SK-N-SH (cell line): ENCODE data around the gene PPP1R3F. TPM values are rescaled to one million over a fixed set of nuclear protein-coding genes. Genes with fewer than 3 reads are reported as not detected.

Source experiments
- CTCF ChIA-PET: fragments of 300-600, 350-600 bp; formaldehyde crosslinking; extraction: SDS; loops from one replicate; lab custom pipeline; 2021; lab: Yijun Ruan, JAX
- POLR2A ChIA-PET: fragments of 350-600 bp; sonication (Branson Sonifier 250); formaldehyde crosslinking; extraction: SDS; loops from one replicate; lab custom pipeline; 2020; ENCODE audit warnings: antibody characterized with exemption, inconsistent platforms; lab: Yijun Ruan, JAX
- DNase-seq: peaks from one replicate; pipeline ENCODE4 v3.0.0; 2012
- H2AFZ ChIP-seq: fragments of 200-600 bp; sonication (generic); 2 replicates; pipeline ENCODE4 v1.8.1; 2016; ENCODE audit warnings: antibody characterized with exemption, mild to moderate bottlenecking, low read depth
- H3F3A ChIP-seq: fragments of 200-600 bp; sonication (generic); replicated peaks from 2 replicates; pipeline ENCODE3; 2016; ENCODE audit warnings: antibody characterized with exemption, mild to moderate bottlenecking; ENCODE audit not compliant: insufficient read depth
- H3K27ac ChIP-seq, 2 experiments: fragments of 200-500 bp in 1 of 2; fragments of 200-600 bp in 1 of 2; sonication (Bioruptor generic) in 1 of 2; sonication (generic), shearing (Covaris generic) in 1 of 2; 2 replicates each; pipeline versions ENCODE4 v1.5.1 to v1.6.1; 2014 to 2016; ENCODE audit warnings: low read depth in 2 of 2, inconsistent platforms in 1 of 2, low read length in 1 of 2, mild to moderate bottlenecking in 1 of 2, mixed read lengths in 1 of 2
- H3K27me3 ChIP-seq: fragments of 200-600 bp; sonication (generic), shearing (Covaris generic); 2 replicates; pipeline ENCODE4 v1.6.1; 2016; ENCODE audit warnings: mixed run types; ENCODE audit not compliant: insufficient read depth
- H3K36me3 ChIP-seq, 2 experiments: fragments of 200-500 bp in 1 of 2; fragments of 200-600 bp in 1 of 2; sonication (Bioruptor generic) in 1 of 2; sonication (generic) in 1 of 2; replicated peaks in 1 of 2; 2 replicates each; pipeline versions ENCODE3 to v1.5.1; 2014 to 2016; ENCODE audit warnings: low read length in 1 of 2, mild to moderate bottlenecking in 1 of 2; ENCODE audit not compliant: insufficient read depth in 2 of 2, control insufficient read depth in 1 of 2
- H3K4me1 ChIP-seq, 2 experiments: fragments of 200-500 bp in 1 of 2; fragments of 200-600 bp in 1 of 2; sonication (Bioruptor generic) in 1 of 2; sonication (generic), shearing (Covaris generic) in 1 of 2; 2 replicates each; pipeline versions ENCODE4 v1.5.1 to v1.6.1; 2014 to 2016; ENCODE audit warnings: low read depth in 1 of 2, low read length in 1 of 2, mixed run types in 1 of 2; ENCODE audit not compliant: insufficient read depth in 2 of 2, control insufficient read depth in 1 of 2
- H3K4me2 ChIP-seq: fragments of 200-600 bp; sonication (generic), shearing (Covaris generic); 2 replicates; pipeline ENCODE4 v1.6.1; 2017; ENCODE audit warnings: mixed run types
- H3K4me3 ChIP-seq, 2 experiments: fragments of 200-500 bp in 1 of 2; fragments of 200-600 bp in 1 of 2; sonication (Bioruptor generic) in 1 of 2; sonication (generic), shearing (Covaris generic) in 1 of 2; 2 replicates each; pipeline versions ENCODE4 v1.5.1 to v1.8.1; 2014 to 2016; ENCODE audit warnings: low read depth in 2 of 2, inconsistent platforms in 1 of 2, low read length in 1 of 2, mild to moderate bottlenecking in 1 of 2, mixed read lengths in 1 of 2, moderate library complexity in 1 of 2
- H3K79me2 ChIP-seq: fragments of 200-600 bp; sonication (generic); 2 replicates; pipeline ENCODE4 v1.8.1; 2017; ENCODE audit warnings: mild to moderate bottlenecking; ENCODE audit not compliant: insufficient read depth
- H3K9ac ChIP-seq: fragments of 200-600 bp; sonication (generic); 2 replicates; pipeline ENCODE4 v1.6.1; 2017; ENCODE audit warnings: mixed run types
- H3K9me2 ChIP-seq: fragments of 200-600 bp; sonication (generic); 2 replicates; pipeline ENCODE4 v1.6.1; 2017; ENCODE audit warnings: mixed run types
- H3K9me3 ChIP-seq: fragments of 200-600 bp; sonication (generic); 2 replicates; pipeline ENCODE4 v1.6.1; 2017; ENCODE audit warnings: mixed run types, mild to moderate bottlenecking, moderate library complexity
- H4K20me1 ChIP-seq: fragments of 200-600 bp; sonication (generic); 2 replicates; pipeline ENCODE4 v1.6.1; 2017; ENCODE audit warnings: mild to moderate bottlenecking, mixed run types; ENCODE audit not compliant: insufficient read depth
- EP300 ChIP-seq, 2 experiments: IDR thresholded peaks; 2 replicates each; pipeline versions ENCODE4 v1.4.0 to v1.6.1; 2012; ENCODE audit warnings: borderline replicate concordance in 1 of 2, low read depth in 1 of 2, low read length in 1 of 2
- EZH2phosphoT487 ChIP-seq: fragments of 200-600 bp; sonication (generic); IDR thresholded peaks from 2 replicates; pipeline ENCODE4 v1.6.1; 2017; ENCODE audit warnings: low read depth, mixed run types, mild to moderate bottlenecking, antibody characterized with exemption, moderate library complexity, borderline replicate concordance
- POLR2AphosphoS5 ChIP-seq: IDR thresholded peaks from 2 replicates; pipeline ENCODE4 v1.6.1; 2012; ENCODE audit warnings: low read depth, low read length
- RCOR1 ChIP-seq: fragments of 150-350 bp; IDR thresholded peaks from 2 replicates; pipeline ENCODE4 v1.6.1; 2017; ENCODE audit warnings: antibody characterized with exemption, low read length
- USF1 ChIP-seq: IDR thresholded peaks from 2 replicates; pipeline ENCODE4 v1.4.0; 2012; ENCODE audit warnings: low read depth, borderline replicate concordance
- YY1 ChIP-seq: IDR thresholded peaks from 2 replicates; pipeline ENCODE4 v1.4.0; 2012; ENCODE audit warnings: low read depth, mild to moderate bottlenecking
- ZBTB33 ChIP-seq: IDR thresholded peaks from 2 replicates; pipeline ENCODE4 v1.4.0; 2012; ENCODE audit warnings: low read depth, borderline replicate concordance
- WGBS: methylation state at CpG from one replicate; pipeline ENCODE4 v1.1.6; 2017; ENCODE audit warnings: low lambda C conversion rate; 5-methylcytosine and 5-hydroxymethylcytosine counted together
- polyA plus RNA-seq, 3 experiments: library from polyadenylated mRNA; depleted of rRNA; stranded (reverse); fragments of >200 nt; gene quantifications; 2 replicates each; pipeline ENCODE4 v1.2.3, GENCODE V29; 2012
- TF ChIP-seq, protein P1 (sequence below): fragments of 200-600 bp; sonication (generic); IDR thresholded peaks from 2 replicates; pipeline ENCODE4 v1.6.1; 2017; ENCODE audit warnings: antibody characterized with exemption, mild to moderate bottlenecking, moderate library complexity

Gene PPP1R3F
- polyA plus RNA-seq (2012; rRNA removed): 4.2 and 6.2 TPM in 2 replicates
- 3.2 and 3.9 TPM in 2 replicates for polyA plus RNA-seq (2012; cell fraction: cytosol; rRNA removed)
- polyA plus RNA-seq (2012; cell fraction: nucleus; rRNA removed): 9.2 and 17.1 TPM in 2 replicates

DNA sequence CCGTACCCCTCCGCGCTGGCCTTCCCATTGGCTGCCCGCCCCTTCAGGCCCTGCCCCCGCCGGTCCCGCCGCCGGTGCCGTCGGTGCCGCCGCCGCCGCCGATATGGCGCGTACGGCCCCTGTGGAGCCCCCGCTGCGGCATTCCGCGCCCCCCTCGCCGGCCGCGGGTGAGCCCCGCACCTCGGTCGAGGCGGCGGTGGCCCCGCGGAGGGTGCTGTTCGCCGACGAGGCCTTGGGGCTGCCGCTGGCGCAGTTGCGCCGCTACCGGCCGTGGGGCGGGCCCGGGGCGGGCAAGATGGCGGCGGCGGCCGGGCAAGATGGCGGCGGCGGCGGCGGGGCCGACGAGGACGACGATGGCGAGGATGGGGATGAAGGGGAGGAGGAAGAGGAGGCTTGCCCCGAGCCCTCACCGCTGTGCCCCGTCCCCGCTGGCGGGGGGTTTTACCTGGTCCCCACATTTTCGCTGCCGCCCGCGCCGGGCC, at the start of gene PPP1R3F:
Gene PPP1R3F (plus strand): TSS at position 27 of the 482 bp plus-strand sequence. CDS start 77 bp downstream, at position 104.
- H3K9ac ChIP-seq: peak within 1 kb of the TSS; percentile 73
- H3K79me2 ChIP-seq: peaks cover 24% of the 10 kb centered on the region; the same call in 1 of the 2 replicates
- H4K20me1 ChIP-seq: peaks cover 4% of the 10 kb centered on the region; the same call in 1 of the 2 replicates
- H3F3A ChIP-seq: no peaks in the 10 kb centered on the region
- peak within 1 kb of the TSS; percentile 82 to 84 for H3K27ac ChIP-seq
- no peaks in the 10 kb centered on the region for H3K36me3 ChIP-seq
- no peaks in the 10 kb centered on the region for H3K9me3 ChIP-seq
- peak within 1 kb of the TSS; percentile 82 for H2AFZ ChIP-seq
- ChIA-PET CTCF (no interaction called here), POLR2A (interaction anchor here (0.9 kb wide), 1 partner anchor 196 kb away, joined by 3 read pairs; the partner anchor contains the start of gene PRAF2)
- H3K4me2 ChIP-seq: peak within 1 kb of the TSS; percentile 84
- WGBS: 64% methylated on average over 35 of the region's 70 CpGs
- no peaks in the 10 kb centered on the region for H3K9me2 ChIP-seq
- H3K4me1 ChIP-seq: peaks cover 0 to 23% of the 10 kb centered on the region in 2 experiments; a peak in 1 of 4 replicates
- H3K4me3 ChIP-seq: peak within 1 kb of the TSS; percentile 64 to 65
- DNase-seq: no peak
- no peaks in the 10 kb centered on the region; the same call in 1 of the 2 replicates for H3K27me3 ChIP-seq
- TF ChIP-seq, protein P1, sequence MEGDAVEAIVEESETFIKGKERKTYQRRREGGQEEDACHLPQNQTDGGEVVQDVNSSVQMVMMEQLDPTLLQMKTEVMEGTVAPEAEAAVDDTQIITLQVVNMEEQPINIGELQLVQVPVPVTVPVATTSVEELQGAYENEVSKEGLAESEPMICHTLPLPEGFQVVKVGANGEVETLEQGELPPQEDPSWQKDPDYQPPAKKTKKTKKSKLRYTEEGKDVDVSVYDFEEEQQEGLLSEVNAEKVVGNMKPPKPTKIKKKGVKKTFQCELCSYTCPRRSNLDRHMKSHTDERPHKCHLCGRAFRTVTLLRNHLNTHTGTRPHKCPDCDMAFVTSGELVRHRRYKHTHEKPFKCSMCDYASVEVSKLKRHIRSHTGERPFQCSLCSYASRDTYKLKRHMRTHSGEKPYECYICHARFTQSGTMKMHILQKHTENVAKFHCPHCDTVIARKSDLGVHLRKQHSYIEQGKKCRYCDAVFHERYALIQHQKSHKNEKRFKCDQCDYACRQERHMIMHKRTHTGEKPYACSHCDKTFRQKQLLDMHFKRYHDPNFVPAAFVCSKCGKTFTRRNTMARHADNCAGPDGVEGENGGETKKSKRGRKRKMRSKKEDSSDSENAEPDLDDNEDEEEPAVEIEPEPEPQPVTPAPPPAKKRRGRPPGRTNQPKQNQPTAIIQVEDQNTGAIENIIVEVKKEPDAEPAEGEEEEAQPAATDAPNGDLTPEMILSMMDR: no peak
- TF ChIP-seq EZH2phosphoT487 (no peak), EP300 (IDR thresholded peaks at IDR 0.05; ENCODE audit: borderline replicate concordance in 1 of 2, low read depth in 1 of 2, low read length in 1 of 2) (no peak), POLR2AphosphoS5 (peak; percentile 20; the same call in 1 of the 2 replicates), RCOR1 (no peak), YY1 (peak; percentile 86)

DNA sequence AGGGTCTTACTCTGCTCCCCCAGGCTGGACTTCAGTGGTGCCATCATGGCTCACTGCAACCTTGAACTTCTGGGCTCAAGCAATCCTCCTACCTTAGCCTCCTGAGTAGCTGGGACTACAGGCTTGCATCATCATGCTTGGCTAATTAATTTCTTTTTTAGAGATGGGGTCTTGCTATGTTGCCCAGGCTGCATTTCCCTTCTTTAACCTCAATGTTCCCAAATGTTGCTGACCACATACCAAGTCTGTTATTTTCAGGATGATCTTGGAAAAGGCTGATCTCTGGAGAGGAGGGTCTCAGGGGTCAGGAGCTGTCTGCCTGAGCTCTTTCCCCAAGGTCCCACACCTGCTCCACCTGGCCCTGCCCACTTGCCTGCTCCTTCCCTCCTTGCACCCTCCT, 49.5 kb upstream of the PPP1R3F start:
- ChIA-PET CTCF (no interaction called here), POLR2A (no interaction called here)
- Histone ChIP-seq H4K20me1 (no peaks in the 10 kb centered on the region), H3K9me3 (no peaks in the 10 kb centered on the region), H3K9ac (no peak overlapping the region), H3K9me2 (no peaks in the 10 kb centered on the region), H3K79me2 (no peaks in the 10 kb centered on the region), H3K27ac (no peak overlapping the region), H3K4me1 (no peaks in the 10 kb centered on the region), H3K4me3 (no peak overlapping the region), H3K27me3 (peaks cover 13% of the 10 kb centered on the region; the same call in 1 of the 2 replicates), H3K36me3 (no peaks in the 10 kb centered on the region), H3F3A (no peaks in the 10 kb centered on the region), H2AFZ (no peak overlapping the region), H3K4me2 (no peak overlapping the region)
- no peak for DNase-seq
- TF ChIP-seq USF1: no peak
- TF ChIP-seq ZBTB33: no peak
- no peak for TF ChIP-seq RCOR1
